Gastrocnemius medialis (tissue), 4 donors: Measurements from ENCODE around the gene LRP5. TPM values are rescaled to one million over a fixed set of nuclear protein-coding genes. Genes with fewer than 3 reads are reported as not detected.

ENCODE experiments used
- ATAC-seq, 2 donors: fragments of 150-250 bp; one replicate each; pipeline ENCODE4 v1.9.1; 2016
- DNase-seq, 2 donors: peaks; one replicate each; pipeline ENCODE4 v3.0.0-alpha.2; 2019
- H3K27ac ChIP-seq, 4 donors: fragments of 200-600 bp; sonication (generic); 1 replicate in 1 of 4; 2 replicates in 3 of 4; pipeline ENCODE4 v1.5.1; 2016 to 2018; ENCODE audit warnings: mild to moderate bottlenecking in 2 of 4, moderate library complexity in 1 of 4
- H3K27me3 ChIP-seq, 3 donors: fragments of 200-600 bp; sonication (generic) in 2 of 3; 1 replicate in 1 of 3; 2 replicates in 2 of 3; pipeline versions ENCODE4 v1.5.1 to v1.6.0; 2016 to 2019; ENCODE audit warnings: mild to moderate bottlenecking in 1 of 3, moderate library complexity in 1 of 3
- H3K36me3 ChIP-seq, 2 donors: fragments of 200-600 bp; sonication (generic) in 1 of 2; one replicate each; pipeline ENCODE4 v1.5.1; 2017 to 2018
- H3K4me1 ChIP-seq, 2 donors: fragments of 200-600 bp; sonication (generic) in 1 of 2; one replicate each; pipeline ENCODE4 v1.5.1; 2016 to 2017; ENCODE audit warnings: mild to moderate bottlenecking in 2 of 2
- H3K4me3 ChIP-seq, 4 donors: fragments of 200-600 bp; sonication (generic) in 3 of 4; 1 replicate in 1 of 4; 2 replicates in 3 of 4; pipeline ENCODE4 v1.5.1; 2016 to 2019; ENCODE audit warnings: mild to moderate bottlenecking in 2 of 4
- H3K9me3 ChIP-seq, 3 donors: fragments of 200-600 bp; sonication (generic) in 2 of 3; 1 replicate in 1 of 3; 2 replicates in 2 of 3; pipeline ENCODE4 v1.5.1; 2016 to 2019
- POLR2A ChIP-seq, 2 donors: fragments of 450-650 bp; IDR thresholded peaks; one replicate each; pipeline ENCODE4 v1.6.1; 2017; ENCODE audit warnings: antibody characterized with exemption in 2 of 2, mild to moderate bottlenecking in 2 of 2, moderate library complexity in 2 of 2
- in situ Hi-C, 4 donors: fragments of 200-750 bp; cut with MboI; loops; one replicate each; pipeline versions ENCODE4 v1.15.0 to v1.8.0; 2017; ENCODE audit warnings: low sequenced_read_pairs in 4 of 4
- intact Hi-C: fragments of 100-400 bp; cut with DNase I; formaldehyde crosslinking; loops from one replicate; pipeline ENCODE4 v1.15.1; 2023; ENCODE audit warnings: low total_unique reads
- total RNA-seq, 4 donors: library from RNA; depleted of rRNA; stranded (reverse); fragments of >200 nt; gene quantifications; one replicate each; pipeline versions ENCODE4 v1.1.0 to v1.2.3, GENCODE V29; 2016
- TF ChIP-seq, protein P1 (sequence below), 5 experiments: fragments of 450-650 bp in 3 of 5; fragments of 200-600 bp in 2 of 5; sonication (generic) in 2 of 5; IDR thresholded peaks in 4 of 5; conservative IDR thresholded peaks in 1 of 5; 1 replicate in 4 of 5; 2 replicates in 1 of 5; pipeline ENCODE4 v1.5.1; 2016 to 2019; ENCODE audit warnings: antibody characterized with exemption in 5 of 5, mild to moderate bottlenecking in 3 of 5, moderate library complexity in 3 of 5

LRP5 gene
- 10 to 100 TPM in 2 of 4 donors, 1 to 10 TPM in 2; 3.7 to 12.3 (median 8.1) TPM for total RNA-seq

DNA sequence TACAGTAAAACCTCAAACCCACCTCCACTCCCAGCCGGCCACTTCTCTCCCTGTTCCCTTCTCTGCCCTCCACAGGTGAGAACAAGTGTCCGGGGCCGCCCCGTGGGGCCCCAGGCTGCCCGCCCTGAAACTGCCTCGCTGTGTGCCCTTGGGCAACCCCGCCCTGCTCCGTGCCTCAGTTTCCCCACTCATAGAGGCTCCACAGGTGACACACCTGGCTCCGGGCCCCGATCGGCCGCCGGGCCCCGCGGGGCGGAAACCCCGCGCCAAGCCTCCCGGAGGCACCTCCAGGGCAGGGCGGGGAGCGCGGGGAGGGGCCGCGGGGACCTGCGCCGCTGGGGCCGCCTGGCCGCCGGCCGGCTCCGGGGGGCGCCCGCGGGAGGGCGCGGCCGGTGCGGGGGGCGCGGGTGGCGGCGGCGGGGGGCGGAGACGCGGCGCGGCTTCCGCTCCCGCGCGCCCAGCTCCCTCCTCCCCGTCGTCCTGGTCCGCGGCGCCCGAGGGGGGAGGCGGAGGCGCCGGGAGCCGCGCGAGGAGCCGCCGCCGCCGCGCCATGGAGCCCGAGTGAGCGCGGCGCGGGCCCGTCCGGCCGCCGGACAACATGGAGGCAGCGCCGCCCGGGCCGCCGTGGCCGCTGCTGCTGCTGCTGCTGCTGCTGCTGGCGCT, at the start of gene LRP5:
Gene LRP5 (plus strand): TSS at position 475 of the 663 bp plus-strand sequence. CDS start 124 bp downstream, at position 599.
- ATAC-seq = peak; percentile 40 to 42
- intact Hi-C loops (loop anchor here (5.0 kb wide), 1 partner anchor 70 kb away; no protein-coding TSS in a partner anchor), in situ Hi-C loops (loop anchor here in 1 of 4 donors (25.0 kb wide), 1 partner anchor 125 kb away; no protein-coding TSS in a partner anchor)
- Histone ChIP-seq H3K4me3 (peak within 1 kb of the TSS; percentile 63 to 89 (median 70)), H3K4me1 (peaks cover 28 to 49% of the 10 kb centered on the region in 2 donors), H3K27ac (peak within 1 kb of the TSS; percentile 59 to 85 (median 78)), H3K27me3 (no peaks in the 10 kb centered on the region), H3K9me3 (no peaks in the 10 kb centered on the region), H3K36me3 (no peaks in the 10 kb centered on the region)
- TF ChIP-seq, protein P1, sequence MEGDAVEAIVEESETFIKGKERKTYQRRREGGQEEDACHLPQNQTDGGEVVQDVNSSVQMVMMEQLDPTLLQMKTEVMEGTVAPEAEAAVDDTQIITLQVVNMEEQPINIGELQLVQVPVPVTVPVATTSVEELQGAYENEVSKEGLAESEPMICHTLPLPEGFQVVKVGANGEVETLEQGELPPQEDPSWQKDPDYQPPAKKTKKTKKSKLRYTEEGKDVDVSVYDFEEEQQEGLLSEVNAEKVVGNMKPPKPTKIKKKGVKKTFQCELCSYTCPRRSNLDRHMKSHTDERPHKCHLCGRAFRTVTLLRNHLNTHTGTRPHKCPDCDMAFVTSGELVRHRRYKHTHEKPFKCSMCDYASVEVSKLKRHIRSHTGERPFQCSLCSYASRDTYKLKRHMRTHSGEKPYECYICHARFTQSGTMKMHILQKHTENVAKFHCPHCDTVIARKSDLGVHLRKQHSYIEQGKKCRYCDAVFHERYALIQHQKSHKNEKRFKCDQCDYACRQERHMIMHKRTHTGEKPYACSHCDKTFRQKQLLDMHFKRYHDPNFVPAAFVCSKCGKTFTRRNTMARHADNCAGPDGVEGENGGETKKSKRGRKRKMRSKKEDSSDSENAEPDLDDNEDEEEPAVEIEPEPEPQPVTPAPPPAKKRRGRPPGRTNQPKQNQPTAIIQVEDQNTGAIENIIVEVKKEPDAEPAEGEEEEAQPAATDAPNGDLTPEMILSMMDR (IDR thresholded peaks at IDR 0.05 in 4 of 5, conservative IDR thresholded peaks at IDR 0.05 in 1 of 5) = no peak
- TF ChIP-seq POLR2A (IDR thresholded peaks at IDR 0.05) = peak in 1 of 2 donors; percentile 12
- DNase-seq = no peak

DNA sequence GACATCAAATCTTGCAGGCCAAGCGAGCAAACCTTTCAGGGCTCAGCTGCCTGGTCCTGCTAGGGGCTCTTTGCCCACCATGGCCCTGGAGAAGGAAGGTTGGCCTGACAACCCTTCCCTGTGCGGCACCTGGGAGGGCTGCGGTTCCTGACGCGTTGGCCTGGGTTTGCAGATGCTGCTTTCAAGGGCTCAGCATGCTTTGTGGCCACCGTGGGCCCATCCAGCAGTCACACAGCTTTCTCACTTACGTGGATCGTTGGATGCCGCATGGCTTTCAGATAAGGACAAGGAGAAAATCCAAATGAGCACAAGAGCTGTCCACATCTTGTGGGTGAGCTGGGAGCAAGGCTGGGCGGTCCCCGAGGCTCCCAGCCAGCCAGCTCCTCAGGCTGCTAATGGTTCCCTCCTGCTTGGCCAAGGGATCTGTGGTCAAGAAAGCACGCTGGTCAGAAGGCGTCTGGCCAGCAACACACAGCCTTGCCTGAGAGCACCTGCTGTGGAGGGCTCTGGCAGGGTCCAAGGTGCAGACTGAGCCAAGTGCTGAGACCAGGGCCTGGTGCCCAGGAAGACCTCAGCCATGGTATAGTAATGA, 48.9 kb upstream of the LRP5 start:
- intact Hi-C loops = no loop called here
- H3K36me3 ChIP-seq = peaks cover 0 to 70% of the 10 kb centered on the region in 2 donors
- no peaks in the 10 kb centered on the region for H3K27me3 ChIP-seq
- TF ChIP-seq, protein P1 (IDR thresholded peaks at IDR 0.05 in 4 of 5, conservative IDR thresholded peaks at IDR 0.05 in 1 of 5) = no peak
- no peak for TF ChIP-seq POLR2A (IDR thresholded peaks at IDR 0.05)
- ATAC-seq = no peak
- in situ Hi-C loops = no loop called here
- no peak overlapping the region for H3K4me3 ChIP-seq
- no peak overlapping the region for H3K27ac ChIP-seq
- DNase-seq = no peak
- no peaks in the 10 kb centered on the region for H3K4me1 ChIP-seq
- no peaks in the 10 kb centered on the region for H3K9me3 ChIP-seq

DNA sequence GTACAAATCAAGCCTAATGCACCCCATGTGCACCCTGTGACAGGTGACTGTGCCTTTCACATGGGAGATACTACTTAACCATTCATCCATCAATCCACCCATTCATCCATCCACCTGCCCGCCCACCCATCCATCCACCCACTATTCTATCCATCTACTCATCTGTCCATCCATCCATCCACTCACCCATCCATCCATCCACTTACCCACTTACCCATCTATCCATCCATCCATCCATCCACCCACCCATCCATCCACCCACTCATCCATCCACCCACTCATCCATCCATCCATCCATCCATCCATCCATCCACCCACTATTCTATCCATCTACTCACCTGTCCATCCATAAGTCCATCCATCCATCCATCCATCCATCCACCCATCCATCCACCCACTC, 48.1 kb upstream of the LRP5 start:
- in situ Hi-C loops (no loop called here), intact Hi-C loops (no loop called here)
- ATAC-seq (no peak), DNase-seq (no peak)
- H3K4me1 ChIP-seq = peaks cover 0 to 2% of the 10 kb centered on the region in 2 donors
- no peaks in the 10 kb centered on the region for H3K27me3 ChIP-seq
- H3K9me3 ChIP-seq = no peaks in the 10 kb centered on the region
- peaks cover 0 to 70% of the 10 kb centered on the region in 2 donors for H3K36me3 ChIP-seq
- no peak overlapping the region for H3K27ac ChIP-seq
- no peak overlapping the region for H3K4me3 ChIP-seq
- TF ChIP-seq, protein P1 (IDR thresholded peaks at IDR 0.05 in 4 of 5, conservative IDR thresholded peaks at IDR 0.05 in 1 of 5) = no peak
- TF ChIP-seq POLR2A (IDR thresholded peaks at IDR 0.05) = no peak

DNA sequence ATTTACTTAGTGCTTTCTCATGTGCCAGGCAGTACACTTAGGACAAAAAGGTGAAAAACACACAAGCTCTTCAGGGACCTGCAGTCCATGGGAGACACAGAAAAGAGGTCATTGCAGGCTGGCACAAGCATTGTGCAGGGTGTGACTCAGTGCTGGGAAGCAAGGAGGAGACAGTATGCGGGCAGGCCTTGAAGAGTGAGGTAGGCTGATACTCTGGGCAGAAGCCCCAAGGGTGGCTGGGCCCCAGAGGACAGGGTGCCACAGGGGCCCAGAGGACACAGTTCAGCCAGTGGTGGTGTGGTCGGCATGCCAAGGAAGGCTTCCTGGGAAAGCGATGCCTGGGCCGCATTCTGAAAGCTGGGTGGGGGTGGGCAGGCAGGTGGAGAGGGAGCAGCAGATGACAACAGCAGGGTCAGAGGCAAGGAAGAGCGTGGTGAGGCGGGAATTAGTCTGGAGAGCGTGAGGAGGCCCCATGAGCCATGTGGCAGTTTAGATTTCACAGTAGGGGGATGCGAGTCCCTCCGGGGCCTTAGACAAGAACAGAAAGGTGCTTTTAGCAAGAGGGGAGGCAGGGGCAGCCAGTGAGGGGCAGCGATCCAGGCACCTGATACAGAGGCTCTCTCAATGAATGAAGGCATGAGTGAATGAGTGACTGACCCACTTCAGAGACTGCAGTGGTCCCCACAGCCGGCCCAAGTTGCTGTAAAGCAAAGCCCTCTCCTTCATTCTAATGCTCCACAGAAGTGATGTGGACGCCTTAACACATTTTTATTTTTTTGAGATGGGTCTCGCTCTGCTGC, 47.5 kb upstream of the LRP5 start:
- peaks cover 0 to 70% of the 10 kb centered on the region in 2 donors for H3K36me3 ChIP-seq
- in situ Hi-C loops = no loop called here
- H3K27ac ChIP-seq = no peak overlapping the region
- no peaks in the 10 kb centered on the region for H3K9me3 ChIP-seq
- peaks cover 7 to 9% of the 10 kb centered on the region in 2 donors for H3K4me1 ChIP-seq
- ATAC-seq (no peak), DNase-seq (no peak)
- TF ChIP-seq POLR2A (IDR thresholded peaks at IDR 0.05) = no peak
- TF ChIP-seq, protein P1 (IDR thresholded peaks at IDR 0.05 in 4 of 5, conservative IDR thresholded peaks at IDR 0.05 in 1 of 5) = no peak
- H3K4me3 ChIP-seq = no peak overlapping the region
- no peaks in the 10 kb centered on the region for H3K27me3 ChIP-seq
- intact Hi-C loops = no loop called here
